ENCODE data around the gene TBX22. TPM values are rescaled to one million over a fixed set of nuclear protein-coding genes. Genes with fewer than 3 reads are reported as not detected.

Gene TBX22
- total and polyA plus RNA-seq, 2 of the 8 experiments (the other 6 are each of a cell fraction or from before 2014, with no cell fraction given): 0.63 to 0.68 TPM

- Histone ChIP-seq H3K4me1 (replicated peaks in 1 of 4; ENCODE audit: control insufficient read depth in 3 of 4, insufficient read depth in 4 of 4, low read length in 3 of 4) (no peaks in the 10 kb centered on the region), H3K18ac (ENCODE audit: extremely low read depth, low read length) (no peak overlapping the region), H3K27ac (ENCODE audit: low read depth, low read length) (no peak overlapping the region), H2BK20ac (ENCODE audit: low read length) (no peak overlapping the region), H2AK5ac (ENCODE audit: low read depth, low read length) (no peak overlapping the region), H2BK120ac (replicated peaks; ENCODE audit: low read depth, low read length) (no peak overlapping the region), H3K23ac (ENCODE audit: insufficient read length) (no peak overlapping the region), H3K4me2 (ENCODE audit: insufficient read depth in 1 of 2, low read depth in 2 of 2, low read length in 2 of 2) (no peak overlapping the region), H3K56ac (replicated peaks; ENCODE audit: insufficient read length, low read depth, low read length) (no peak overlapping the region), H3K4me3 (ENCODE audit: extremely low read depth in 1 of 4, insufficient read depth in 2 of 4, low read depth in 3 of 4, low read length in 4 of 4) (no peak overlapping the region), H3K27me3 (replicated peaks in 1 of 4; ENCODE audit: control insufficient read depth in 3 of 4, extremely low read depth in 1 of 4, insufficient read depth in 3 of 4, low read length in 3 of 4) (no peaks in the 10 kb centered on the region), H4K91ac (replicated peaks; ENCODE audit: insufficient read length, low read length) (no peak overlapping the region), H3K36me3 (ENCODE audit: control insufficient read depth in 2 of 4, insufficient read depth in 4 of 4, low read length in 3 of 4) (no peaks in the 10 kb centered on the region), H2AFZ (ENCODE audit: low read length) (no peak overlapping the region), H2BK15ac (ENCODE audit: low read length) (no peak overlapping the region), H3K9me3 (ENCODE audit: insufficient read depth in 2 of 2, low read depth in 1 of 2, low read length in 1 of 2) (no peaks in the 10 kb centered on the region), H3K79me2 (ENCODE audit: control insufficient read depth in 1 of 2, insufficient read depth in 2 of 2, low read length in 2 of 2) (no peaks in the 10 kb centered on the region), H3K9ac (replicated peaks in 1 of 4; ENCODE audit: extremely low read depth in 1 of 4, low read depth in 3 of 4, low read length in 3 of 4) (no peak overlapping the region), H3K23me2 (ENCODE audit: low read depth, low read length) (no peaks in the 10 kb centered on the region), H4K8ac (ENCODE audit: extremely low read depth, insufficient read depth, low read length) (no peak overlapping the region), H2BK5ac (ENCODE audit: low read depth, low read length) (no peak overlapping the region), H3K4ac (replicated peaks; ENCODE audit: insufficient read length, low read depth, low read length) (no peak overlapping the region), H2BK12ac (ENCODE audit: low read depth, low read length) (no peak overlapping the region), H3K14ac (ENCODE audit: insufficient read length) (no peak overlapping the region), H4K5ac (ENCODE audit: insufficient read length, low read depth, low read length) (no peak overlapping the region), H3K79me1 (ENCODE audit: low read depth, low read length) (no peaks in the 10 kb centered on the region), H4K20me1 (replicated peaks in 1 of 2; ENCODE audit: control insufficient read depth in 1 of 2, insufficient read depth in 2 of 2, low read length in 2 of 2) (no peaks in the 10 kb centered on the region)
- no peak for FAIRE-seq
- CTCF ChIA-PET (ENCODE audit: partially characterized antibody): no interaction called here
- no peak for DNase-seq (ENCODE audit: low read depth in 1 of 2, low spot score in 2 of 2)
- POLR2A ChIA-PET (ENCODE audit: partially characterized antibody): no interaction called here
- TF ChIP-seq BRCA1 (IDR thresholded peaks at IDR 0.05; ENCODE audit: low read depth, low read length) (no peak), CHD7 (IDR thresholded peaks at IDR 0.05; ENCODE audit: insufficient replicate concordance, low read length) (no peak)
These were observed 38.9 kb upstream of the TBX22 start for GRCh38 chrX:79975605-79976004.

Measured in H1 (cell line).